HUES6 (cell line): ENCODE measurements around the gene RPS21.
"Not testable (repeated sequence)": the region's sequence is repeated elsewhere in the genome, so short reads cannot be mapped to it uniquely, and the experiment has no call there.

Experiments used
- H3K27ac ChIP-seq: 2 replicates; pipeline ENCODE4 v1.7.0; 2013; ENCODE audit warnings: low read depth, mild to moderate bottlenecking, low read length, inconsistent platforms
- H3K27me3 ChIP-seq: 2 replicates; pipeline ENCODE4 v1.6.1; 2013; ENCODE audit warnings: low read length; ENCODE audit not compliant: control insufficient read depth, insufficient read depth
- H3K36me3 ChIP-seq: 2 replicates; pipeline ENCODE4 v1.6.1; 2013; ENCODE audit warnings: low read length; ENCODE audit not compliant: control insufficient read depth, insufficient read depth
- H3K4me1 ChIP-seq: 2 replicates; pipeline ENCODE4 v1.6.1; 2013; ENCODE audit warnings: low read length; ENCODE audit not compliant: control insufficient read depth, insufficient read depth
- H3K4me3 ChIP-seq: 2 replicates; pipeline ENCODE4 v1.5.1; 2013; ENCODE audit warnings: low read depth, low read length
- H3K9ac ChIP-seq: one replicate; pipeline ENCODE4 v1.6.1; 2013; ENCODE audit warnings: mild to moderate bottlenecking, low read length
- H3K9me3 ChIP-seq: 2 replicates; pipeline ENCODE4 v1.6.1; 2013; ENCODE audit warnings: low read depth, low read length; ENCODE audit not compliant: control insufficient read depth, insufficient read depth

RPS21 gene

DNA sequence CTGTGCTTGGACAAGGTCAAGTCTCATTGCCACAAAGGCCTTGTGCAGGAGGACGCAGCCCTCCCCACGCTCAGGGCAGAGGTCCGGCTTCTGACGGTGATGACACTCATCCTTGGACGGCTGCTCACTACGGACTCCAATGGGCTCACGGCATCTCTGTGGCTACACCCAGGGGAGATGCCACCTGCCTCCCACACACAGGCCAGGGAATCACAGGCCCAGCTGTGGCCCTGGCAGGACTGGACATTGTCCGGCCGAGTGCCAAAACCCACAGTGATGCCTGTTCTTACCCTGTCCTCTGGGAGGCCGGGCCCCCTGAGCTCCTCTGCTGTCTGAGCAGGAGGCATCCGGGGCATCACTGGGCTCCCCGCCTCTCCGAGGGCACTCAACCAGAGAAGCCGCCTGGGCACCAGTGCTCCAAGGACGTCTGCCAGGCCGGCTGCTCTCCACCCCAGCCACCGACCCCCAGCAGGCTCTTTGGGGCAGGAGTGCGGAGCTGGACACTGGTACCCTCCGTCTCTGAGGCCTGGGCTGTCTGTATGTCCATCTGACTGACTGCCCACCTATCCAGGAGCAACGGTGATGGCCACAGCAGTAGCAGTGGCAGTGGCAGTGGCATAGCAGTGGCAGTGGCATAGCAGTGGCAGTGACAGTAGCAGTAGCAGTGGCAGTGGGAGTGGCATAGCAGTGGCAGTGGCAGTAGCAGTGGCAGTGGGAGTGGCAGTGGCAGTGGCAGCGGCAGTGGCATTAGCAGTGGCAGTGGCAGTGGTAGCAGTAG, 38.6 kb downstream of the RPS21 start:
- Histone ChIP-seq H3K4me3 (no peak overlapping the region), H3K36me3 (no peaks in the 10 kb centered on the region), H3K4me1 (peaks cover 33% of the 10 kb centered on the region), H3K9me3 (no peaks in the 10 kb centered on the region; the same call in 1 of the 2 replicates), H3K9ac (no peak overlapping the region), H3K27me3 (peaks cover 4% of the 10 kb centered on the region; the same call in 1 of the 2 replicates), H3K27ac (no peak overlapping the region)

DNA sequence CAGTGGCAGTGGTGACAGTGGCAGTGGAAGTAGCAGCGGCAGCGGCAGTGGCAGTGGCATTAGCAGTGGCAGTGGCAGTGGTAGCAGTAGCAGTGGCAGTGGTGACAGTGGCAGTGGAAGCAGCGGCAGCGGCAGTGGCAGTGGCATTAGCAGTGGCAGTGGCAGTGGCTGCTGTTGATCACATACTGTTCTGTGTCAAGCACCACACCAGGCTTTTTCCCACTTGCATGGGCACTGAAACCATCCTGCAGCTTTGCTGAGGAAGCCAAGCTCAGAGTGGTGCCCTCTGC, 39.1 kb downstream of the RPS21 start:
- H3K27me3 ChIP-seq: not testable (repeated sequence)
- peaks cover 37% of the 10 kb centered on the region for H3K4me1 ChIP-seq

GRCh38 chr20:62426699-62427131, 39.8 kb downstream of the RPS21 start:
- Histone ChIP-seq H3K27me3 (peaks cover 4% of the 10 kb centered on the region; the same call in 1 of the 2 replicates), H3K4me1 (peaks cover 41% of the 10 kb centered on the region), H3K4me3 (no peak overlapping the region), H3K36me3 (no peaks in the 10 kb centered on the region), H3K9ac (no peak overlapping the region), H3K9me3 (no peaks in the 10 kb centered on the region), H3K27ac (peak overlapping the region; percentile 24; the same call in 1 of the 2 replicates)

More for the DNA sequence above, 39.1 kb downstream of the RPS21 start:
- not testable (repeated sequence) for H3K36me3 ChIP-seq, H3K9me3 ChIP-seq, H3K9ac ChIP-seq, H3K4me3 ChIP-seq, H3K27ac ChIP-seq

DNA sequence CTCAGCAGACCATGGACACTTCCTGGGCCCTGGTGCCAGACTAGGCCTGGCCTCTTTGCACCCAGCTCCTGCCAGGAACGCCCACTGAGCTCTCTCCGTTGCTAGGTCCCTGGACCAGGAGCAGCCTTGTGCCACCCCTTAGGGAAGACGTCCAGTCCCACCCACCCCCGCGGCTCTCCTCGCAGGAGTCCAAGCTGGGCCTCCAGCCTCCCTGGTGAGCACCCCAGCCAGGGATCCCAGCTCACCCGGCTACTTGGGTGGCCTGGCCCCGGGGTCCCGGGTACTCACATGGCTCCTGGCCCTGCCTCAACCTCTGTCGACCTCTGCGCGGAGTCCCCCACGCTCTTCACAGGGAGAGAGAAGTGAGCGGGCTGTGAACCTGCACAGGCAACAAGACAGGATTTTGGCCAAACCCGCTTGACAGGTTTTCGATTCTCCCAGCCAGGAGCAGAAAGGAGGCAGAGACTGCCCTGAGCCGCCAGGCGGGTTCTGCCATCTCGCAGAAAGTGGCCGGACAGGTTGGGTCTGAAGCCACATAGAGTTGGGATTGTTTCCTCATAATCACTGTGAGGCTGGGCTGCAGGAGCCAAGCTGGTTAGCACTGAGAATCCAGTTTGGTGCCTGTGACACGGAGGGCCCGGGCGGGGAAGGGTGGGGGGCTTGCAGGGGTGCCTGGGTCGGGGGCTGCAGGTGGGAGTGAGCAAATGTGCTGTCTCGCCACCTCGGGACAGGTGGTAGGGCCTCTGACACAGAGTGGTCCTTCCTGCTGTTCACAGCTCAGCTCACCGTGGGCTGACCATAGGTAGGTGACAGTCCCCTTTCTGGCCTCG, 40.5 kb downstream of the RPS21 start, which contains the start of gene RBBP8NL:
Gene RBBP8NL (minus strand): TSS at position 368 of the 830 bp plus-strand sequence. CDS start 7,892 bp downstream, outside the sequence.
- H3K9me3 ChIP-seq: no peaks in the 10 kb centered on the region
- peaks cover 4% of the 10 kb centered on the region; the same call in 1 of the 2 replicates for H3K27me3 ChIP-seq
- H3K36me3 ChIP-seq: no peaks in the 10 kb centered on the region
- peaks cover 41% of the 10 kb centered on the region for H3K4me1 ChIP-seq
- H3K27ac ChIP-seq: peak within 1 kb of the TSS; percentile 24; the same call in 1 of the 2 replicates
- no peak within 1 kb of the TSS for H3K4me3 ChIP-seq
- H3K9ac ChIP-seq: no peak within 1 kb of the TSS

GRCh38 chr20:62428002-62428372, 41.1 kb downstream of the RPS21 start:
- H3K4me3 ChIP-seq: no peak overlapping the region
- H3K27ac ChIP-seq: no peak overlapping the region
- H3K9ac ChIP-seq: no peak overlapping the region
- no peaks in the 10 kb centered on the region for H3K9me3 ChIP-seq
- H3K4me1 ChIP-seq: peaks cover 41% of the 10 kb centered on the region
- H3K27me3 ChIP-seq: peaks cover 4% of the 10 kb centered on the region; the same call in 1 of the 2 replicates
- no peaks in the 10 kb centered on the region for H3K36me3 ChIP-seq

- Histone ChIP-seq H3K36me3 (no peaks in the 10 kb centered on the region), H3K27ac (no peak overlapping the region), H3K4me3 (no peak overlapping the region), H3K9me3 (no peaks in the 10 kb centered on the region), H3K27me3 (peaks cover 4% of the 10 kb centered on the region; the same call in 1 of the 2 replicates), H3K4me1 (peaks cover 41% of the 10 kb centered on the region), H3K9ac (no peak overlapping the region)
Observed at GRCh38 chr20:62428396-62429295, 41.7 kb downstream of the RPS21 start.

- Histone ChIP-seq H3K9me3 (no peaks in the 10 kb centered on the region), H3K27ac (no peak overlapping the region), H3K36me3 (no peaks in the 10 kb centered on the region), H3K4me1 (peaks cover 36% of the 10 kb centered on the region), H3K4me3 (no peak overlapping the region), H3K9ac (no peak overlapping the region), H3K27me3 (peaks cover 4% of the 10 kb centered on the region; the same call in 1 of the 2 replicates)
Observed at GRCh38 chr20:62429455-62430310, 42.8 kb downstream of the RPS21 start.

DNA sequence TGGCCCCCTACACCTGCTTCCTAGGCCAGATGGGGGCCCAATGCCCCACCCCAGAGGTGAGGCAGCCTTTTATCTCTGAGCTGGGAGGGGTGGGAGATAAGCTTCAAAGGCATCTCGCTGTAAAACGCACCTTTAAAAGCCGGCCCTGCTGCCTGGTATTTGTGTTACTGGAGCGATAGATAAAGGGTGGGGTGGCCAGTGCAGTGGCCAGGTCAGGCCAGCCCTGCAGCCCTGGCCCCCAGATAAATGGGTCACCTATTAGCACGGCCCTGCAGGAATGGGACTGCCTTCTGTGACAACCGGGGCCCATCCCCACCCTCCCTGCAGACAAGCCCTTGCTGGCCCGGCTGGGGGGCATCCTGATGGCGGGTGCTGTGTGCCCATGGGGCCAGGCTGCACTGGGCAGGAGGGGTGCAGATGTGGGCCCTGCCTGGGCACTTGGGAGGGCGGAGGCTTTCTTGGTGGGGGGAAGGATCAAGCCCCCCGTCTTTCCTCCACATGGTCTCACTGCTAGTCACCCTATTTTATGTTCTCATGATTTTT, 43.5 kb downstream of the RPS21 start:
- no peak overlapping the region for H3K4me3 ChIP-seq
- no peaks in the 10 kb centered on the region for H3K36me3 ChIP-seq
- peaks cover 4% of the 10 kb centered on the region; the same call in 1 of the 2 replicates for H3K27me3 ChIP-seq
- H3K9ac ChIP-seq: no peak overlapping the region
- H3K4me1 ChIP-seq: peaks cover 36% of the 10 kb centered on the region
- H3K9me3 ChIP-seq: no peaks in the 10 kb centered on the region
- no peak overlapping the region for H3K27ac ChIP-seq

GRCh38 chr20:62430866-62431447, 44.1 kb downstream of the RPS21 start:
- Histone ChIP-seq H3K9me3 (no peaks in the 10 kb centered on the region), H3K4me1 (peaks cover 36% of the 10 kb centered on the region), H3K4me3 (no peak overlapping the region), H3K27ac (no peak overlapping the region), H3K27me3 (peaks cover 4% of the 10 kb centered on the region; the same call in 1 of the 2 replicates), H3K36me3 (no peaks in the 10 kb centered on the region), H3K9ac (no peak overlapping the region)
